Lower lobe of right lung (tissue), 2 donors: ENCODE measurements around the gene SPATA2. TPM values are rescaled to one million over a fixed set of nuclear protein-coding genes. Genes with fewer than 3 reads are reported as not detected.

Experiments
- ATAC-seq, 2 donors: fragments of 200-7000 bp; cut with Tn5 transposase; one replicate each; pipeline ENCODE4 v1.9.1; 2020 to 2022; ENCODE audit warnings: mild to moderate bottlenecking in 2 of 2, moderate library complexity in 2 of 2
- DNase-seq: peaks from one replicate; pipeline ENCODE4 v3.0.0-alpha.2; 2020
- H3K27ac ChIP-seq: fragments of 200-600 bp; one replicate; pipeline ENCODE4 v1.8.0; 2022
- H3K27me3 ChIP-seq: fragments of 200-600 bp; one replicate; pipeline ENCODE4 v1.8.0; 2022; ENCODE audit warnings: low read depth
- H3K36me3 ChIP-seq: fragments of 200-600 bp; one replicate; pipeline ENCODE4 v1.8.0; 2022; ENCODE audit warnings: mild to moderate bottlenecking
- H3K4me1 ChIP-seq: fragments of 200-600 bp; one replicate; pipeline ENCODE4 v1.8.0; 2022
- H3K4me3 ChIP-seq: fragments of 200-600 bp; one replicate; pipeline ENCODE4 v1.8.0; 2022; ENCODE audit warnings: mild to moderate bottlenecking
- H3K9me3 ChIP-seq: fragments of 200-600 bp; one replicate; pipeline ENCODE4 v1.8.0; 2022
- CTCF ChIP-seq: fragments of 200-600 bp; IDR thresholded peaks from one replicate; pipeline ENCODE4 v1.8.0; 2022; ENCODE audit warnings: antibody characterized with exemption, mild to moderate bottlenecking
- intact Hi-C: fragments of 100-400 bp; cut with DNase I; formaldehyde crosslinking; loops from one replicate; pipeline ENCODE4 v1.11.0; 2022
- total RNA-seq: library from RNA; stranded (reverse); fragmentation: NEBNext Ultra II Directional; extraction: Animal tissue kit (Norgen Biotek cat#: 25700); gene quantifications from one replicate; pipeline ENCODE4 v1.2.1, GENCODE V29; 2021
- donor health status: DM: no; HTN: yes; CAD: no; lungs with severe emphysema.

Gene SPATA2
- total RNA-seq, 1 donor from 2014 or later, result 7.2 TPM

- intact Hi-C loops, result no loop called here
- TF ChIP-seq CTCF, result no peak
These were observed 21.9 kb upstream of the SPATA2 start for GRCh38 chr20:49937027-49937929.

GRCh38 chr20:49936153-49937026 lies 21.1 kb upstream of the SPATA2 start, which contains the start of gene RNF114:
RNF114 (plus strand) TSS chr20:49936397; CDS start chr20:49936413, 16 bp downstream.
- peaks cover 33% of the 10 kb centered on the region for H3K4me1 ChIP-seq
- intact Hi-C loops, result no loop called here
- peak within 1 kb of the TSS; percentile 99 for H3K4me3 ChIP-seq
- peak; percentile 97 to 98 for ATAC-seq
- no peaks in the 10 kb centered on the region for H3K27me3 ChIP-seq
- peak; percentile 10 for TF ChIP-seq CTCF
- H3K27ac ChIP-seq, result peak within 1 kb of the TSS; percentile 98
- peaks cover 22% of the 10 kb centered on the region for H3K36me3 ChIP-seq
- peak; percentile 92 for DNase-seq
- no peaks in the 10 kb centered on the region for H3K9me3 ChIP-seq

More at GRCh38 chr20:49937027-49937929, 21.9 kb upstream of the SPATA2 start:
- no peaks in the 10 kb centered on the region for H3K27me3 ChIP-seq
- no peaks in the 10 kb centered on the region for H3K9me3 ChIP-seq
- peak overlapping the region; percentile 98 for H3K27ac ChIP-seq
- peak overlapping the region; percentile 99 for H3K4me3 ChIP-seq
- ATAC-seq (peak; percentile 22 to 36), DNase-seq (no peak)
- peaks cover 30% of the 10 kb centered on the region for H3K36me3 ChIP-seq
- H3K4me1 ChIP-seq, result peaks cover 40% of the 10 kb centered on the region

- Histone ChIP-seq H3K27me3 (no peaks in the 10 kb centered on the region), H3K9me3 (no peaks in the 10 kb centered on the region), H3K27ac (peak overlapping the region; percentile 98), H3K4me3 (peak overlapping the region; percentile 99), H3K36me3 (peaks cover 15% of the 10 kb centered on the region), H3K4me1 (peaks cover 33% of the 10 kb centered on the region)
- DNase-seq (peak; percentile 51), ATAC-seq (peak; percentile 1)
- TF ChIP-seq CTCF, result no peak
- intact Hi-C loops, result no loop called here
These were observed 20.4 kb upstream of the SPATA2 start for GRCh38 chr20:49935746-49936152.

- ATAC-seq, result no peak
- H3K4me1 ChIP-seq, result peaks cover 6% of the 10 kb centered on the region
- no peak for DNase-seq
- H3K4me3 ChIP-seq, result no peak overlapping the region
- H3K27ac ChIP-seq, result no peak overlapping the region
- intact Hi-C loops, result no loop called here
- no peaks in the 10 kb centered on the region for H3K36me3 ChIP-seq
- H3K9me3 ChIP-seq, result no peaks in the 10 kb centered on the region
- H3K27me3 ChIP-seq, result no peaks in the 10 kb centered on the region
- TF ChIP-seq CTCF, result no peak
These were observed 13.8 kb upstream of the SPATA2 start for GRCh38 chr20:49929142-49929494.

- TF ChIP-seq CTCF, result peak; percentile 95
- Histone ChIP-seq H3K4me1 (peaks cover 6% of the 10 kb centered on the region), H3K4me3 (no peak overlapping the region), H3K9me3 (no peaks in the 10 kb centered on the region), H3K27ac (no peak overlapping the region), H3K36me3 (no peaks in the 10 kb centered on the region), H3K27me3 (no peaks in the 10 kb centered on the region)
- intact Hi-C loops, result no loop called here
- ATAC-seq, result peak; percentile 93 to 94
- DNase-seq, result peak; percentile 83
These were observed 13.2 kb upstream of the SPATA2 start for GRCh38 chr20:49928411-49929141.
